Measurements from ENCODE around the gene USP15.
"Not testable (repeated sequence)": the region's sequence is repeated elsewhere in the genome, so short reads cannot be mapped to it uniquely, and the experiment has no call there.

Gene USP15

GRCh38 chr12:62379026-62379722 is 119.0 kb downstream of the USP15 start:
- no peak for DNase-seq

GRCh38 chr12:62379723-62380045 is 119.5 kb downstream of the USP15 start:
- no peak for DNase-seq

GRCh38 chr12:62382526-62382925 is 122.3 kb downstream of the USP15 start:
- no peak for DNase-seq

GRCh38 chr12:62396750-62397149 is 136.5 kb downstream of the USP15 start:
- no peak for DNase-seq

- DNase-seq = no peak
Observed at GRCh38 chr12:62400135-62400534, 139.9 kb downstream of the USP15 start.

- DNase-seq = no peak
Observed at GRCh38 chr12:62401631-62402030, 141.4 kb downstream of the USP15 start.

GRCh38 chr12:62403031-62403430 is 142.8 kb downstream of the USP15 start:
- no peak for DNase-seq

GRCh38 chr12:62407587-62407986 is 147.4 kb downstream of the USP15 start:
- no peak for DNase-seq

GRCh38 chr12:62409068-62409467 is 148.9 kb downstream of the USP15 start:
- no peak for DNase-seq

- no peak for DNase-seq
Observed at GRCh38 chr12:62414180-62414579, 154.0 kb downstream of the USP15 start.

- no peak for DNase-seq
Observed at GRCh38 chr12:62426089-62426488, 165.9 kb downstream of the USP15 start.

GRCh38 chr12:62429457-62429856 is 169.3 kb downstream of the USP15 start:
- DNase-seq = no peak

- no peak for DNase-seq
Observed at GRCh38 chr12:62434494-62435302, 174.5 kb downstream of the USP15 start.

- peak; percentile 8 for DNase-seq
Observed at GRCh38 chr12:62435303-62436163, 175.3 kb downstream of the USP15 start.

GRCh38 chr12:62436164-62436503 is 175.9 kb downstream of the USP15 start:
- no peak for DNase-seq

GRCh38 chr12:62438098-62438692 is 178.0 kb downstream of the USP15 start:
- peak; percentile 47 for DNase-seq

- DNase-seq = no peak
Observed at GRCh38 chr12:62446754-62447452, 186.7 kb downstream of the USP15 start.

GRCh38 chr12:62448436-62448835 is 188.2 kb downstream of the USP15 start:
- DNase-seq = no peak

- DNase-seq = not testable (repeated sequence)
Observed at GRCh38 chr12:62455429-62455828, 195.2 kb downstream of the USP15 start.

- DNase-seq = no peak
Observed at GRCh38 chr12:62458626-62459025, 198.4 kb downstream of the USP15 start.

- DNase-seq = no peak
Observed at GRCh38 chr12:62459976-62460375, 199.8 kb downstream of the USP15 start.

GRCh38 chr12:62461171-62461837 is 201.1 kb downstream of the USP15 start:
- DNase-seq = not testable (repeated sequence)
